Measurements from ENCODE around the gene CELF5.
"Not testable (repeated sequence)": the region's sequence is repeated elsewhere in the genome, so short reads cannot be mapped to it uniquely, and the experiment has no call there.

Gene CELF5

GRCh38 chr19:3292958-3293529 lies 68.6 kb downstream of the CELF5 start:
- no peak for DNase-seq (ENCODE audit: low read depth)

- DNase-seq (ENCODE audit: low read depth), result no peak
Observed at GRCh38 chr19:3293560-3293959, 69.1 kb downstream of the CELF5 start.

- DNase-seq (ENCODE audit: low read depth), result no peak
Observed at GRCh38 chr19:3294080-3294850, 69.8 kb downstream of the CELF5 start.

- no peak for DNase-seq (ENCODE audit: low read depth)
Observed at GRCh38 chr19:3295581-3295980, 71.1 kb downstream of the CELF5 start.

- no peak for DNase-seq (ENCODE audit: low read depth)
Observed at GRCh38 chr19:3296034-3296433, 71.6 kb downstream of the CELF5 start.

- DNase-seq (ENCODE audit: low read depth), result no peak
Observed at GRCh38 chr19:3296446-3296845, 72.0 kb downstream of the CELF5 start.

- DNase-seq (ENCODE audit: low read depth), result no peak
Observed at GRCh38 chr19:3298853-3299449, 74.5 kb downstream of the CELF5 start.

GRCh38 chr19:3300566-3300965 lies 76.1 kb downstream of the CELF5 start:
- not testable (repeated sequence) for DNase-seq (ENCODE audit: low read depth)

GRCh38 chr19:3302755-3303154 lies 78.3 kb downstream of the CELF5 start:
- no peak for DNase-seq (ENCODE audit: low read depth)

- DNase-seq (ENCODE audit: low read depth), result peak; percentile 66
Observed at GRCh38 chr19:3304871-3305423, 80.5 kb downstream of the CELF5 start.

GRCh38 chr19:3309724-3310123 lies 85.3 kb downstream of the CELF5 start:
- no peak for DNase-seq (ENCODE audit: low read depth)

GRCh38 chr19:3310280-3310679 lies 85.8 kb downstream of the CELF5 start:
- no peak for DNase-seq (ENCODE audit: low read depth)

GRCh38 chr19:3310711-3311110 lies 86.2 kb downstream of the CELF5 start:
- no peak for DNase-seq (ENCODE audit: low read depth)

- no peak for DNase-seq (ENCODE audit: low read depth)
Observed at GRCh38 chr19:3313199-3313575, 88.7 kb downstream of the CELF5 start.

- DNase-seq (ENCODE audit: low read depth), result no peak
Observed at GRCh38 chr19:3314962-3315675, 90.7 kb downstream of the CELF5 start.

GRCh38 chr19:3315676-3315973 lies 91.2 kb downstream of the CELF5 start:
- DNase-seq (ENCODE audit: low read depth), result no peak

GRCh38 chr19:3316132-3316648 lies 91.7 kb downstream of the CELF5 start:
- DNase-seq (ENCODE audit: low read depth), result no peak

GRCh38 chr19:3316659-3317207 lies 92.3 kb downstream of the CELF5 start:
- DNase-seq (ENCODE audit: low read depth), result no peak

- DNase-seq (ENCODE audit: low read depth), result peak; percentile 25
Observed at GRCh38 chr19:3319643-3320353, 95.3 kb downstream of the CELF5 start.

GRCh38 chr19:3320354-3320670 lies 95.9 kb downstream of the CELF5 start:
- no peak for DNase-seq (ENCODE audit: low read depth)

GRCh38 chr19:3320853-3321252 lies 96.4 kb downstream of the CELF5 start:
- DNase-seq (ENCODE audit: low read depth), result no peak

GRCh38 chr19:3321696-3322095 lies 97.2 kb downstream of the CELF5 start:
- no peak for DNase-seq (ENCODE audit: low read depth)

Data from EH (cell line).